Activated T-helper 1 cell treated with Interleukin-2 at 50 U/mL for 16 hours (primary cell): Measurements from ENCODE around the gene AATF.
"Not testable (repeated sequence)": the region's sequence is repeated elsewhere in the genome, so short reads cannot be mapped to it uniquely, and the experiment has no call there.

Source experiments
- DNase-seq: peaks from one replicate; pipeline ENCODE4 v3.0.0-alpha.2; 2020; ENCODE audit warnings: low read depth

AATF gene

DNA sequence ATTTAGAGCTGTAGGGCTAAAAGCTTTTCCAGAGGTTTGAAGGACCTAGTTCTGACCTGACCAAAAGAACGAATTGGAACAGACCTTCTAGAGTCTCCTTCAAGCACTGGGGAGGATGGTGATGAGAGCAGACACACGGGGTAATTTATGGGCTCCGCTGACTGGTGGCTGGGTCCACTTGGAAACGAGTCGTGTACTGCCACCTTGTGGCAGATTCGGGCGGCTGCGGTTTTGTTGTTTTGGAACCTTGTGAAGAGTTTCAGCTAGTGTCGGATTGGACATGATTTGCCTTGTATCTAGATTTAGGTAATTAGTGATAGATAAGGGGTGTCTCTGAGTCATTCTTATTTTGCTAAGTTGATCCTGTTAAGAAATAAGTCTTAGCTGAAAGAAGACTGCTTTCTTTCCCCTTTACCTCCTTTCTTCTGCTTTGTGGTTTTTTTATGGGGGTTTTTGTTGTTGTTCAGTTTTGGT, 98.9 kb downstream of the AATF start:
- DNase-seq, result peak; percentile 58

DNA sequence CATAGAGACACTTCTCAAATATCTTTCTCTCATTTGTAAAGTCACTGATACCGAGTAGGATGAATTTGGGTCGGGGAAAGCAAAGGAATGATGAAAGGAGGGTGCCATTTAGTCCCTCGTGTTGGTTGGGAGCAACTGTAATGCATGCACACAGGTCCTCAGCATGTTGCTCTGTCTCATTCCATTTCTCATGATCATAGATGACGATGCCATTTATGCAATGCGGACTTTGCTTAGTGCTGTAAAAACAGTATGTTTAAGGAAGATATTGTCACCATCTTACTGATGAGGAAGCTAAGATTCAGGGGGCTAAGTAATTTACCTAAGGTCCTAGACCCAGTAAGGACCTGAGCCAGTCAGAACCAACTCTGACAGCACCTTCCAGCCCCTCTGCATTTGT, 100.1 kb downstream of the AATF start:
- DNase-seq, result no peak

DNA sequence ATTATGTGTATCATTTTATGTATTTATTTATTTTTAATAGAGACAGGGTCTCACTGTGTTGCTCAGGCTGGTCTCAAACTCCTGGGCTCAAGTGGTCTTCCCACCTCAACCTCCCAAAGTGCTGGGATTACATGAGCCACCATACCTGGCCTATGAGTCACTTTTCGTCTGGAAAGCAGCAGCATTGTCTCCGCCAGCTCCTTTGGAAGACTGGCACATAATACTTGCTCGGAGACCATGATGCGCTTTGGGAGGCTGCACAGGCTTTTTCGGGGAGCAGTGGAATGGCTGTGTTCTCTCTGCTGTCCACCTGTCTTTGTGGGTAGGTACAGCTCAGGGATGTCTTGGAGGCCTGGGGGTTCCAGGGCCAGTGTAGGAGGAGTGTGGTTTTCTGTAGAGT, 102.2 kb downstream of the AATF start:
- no peak for DNase-seq

DNA sequence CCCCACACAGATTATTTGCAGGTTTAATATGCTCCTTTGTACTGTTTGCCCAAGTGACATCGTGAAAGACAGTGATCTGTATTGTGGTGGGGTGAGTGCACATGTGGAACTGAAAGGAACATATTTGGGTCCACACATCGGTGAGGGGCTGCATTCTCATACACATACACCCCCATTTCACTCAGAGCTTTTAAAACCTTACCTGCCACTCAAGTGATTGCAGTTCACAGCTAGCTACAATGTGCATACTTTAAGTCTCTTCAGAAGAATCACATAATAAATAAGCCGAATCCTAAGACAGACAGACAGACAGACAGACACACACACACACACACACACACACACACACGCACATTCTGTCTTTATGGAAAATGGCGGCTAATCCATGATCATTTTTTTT, 102.6 kb downstream of the AATF start:
- DNase-seq, result no peak

DNA sequence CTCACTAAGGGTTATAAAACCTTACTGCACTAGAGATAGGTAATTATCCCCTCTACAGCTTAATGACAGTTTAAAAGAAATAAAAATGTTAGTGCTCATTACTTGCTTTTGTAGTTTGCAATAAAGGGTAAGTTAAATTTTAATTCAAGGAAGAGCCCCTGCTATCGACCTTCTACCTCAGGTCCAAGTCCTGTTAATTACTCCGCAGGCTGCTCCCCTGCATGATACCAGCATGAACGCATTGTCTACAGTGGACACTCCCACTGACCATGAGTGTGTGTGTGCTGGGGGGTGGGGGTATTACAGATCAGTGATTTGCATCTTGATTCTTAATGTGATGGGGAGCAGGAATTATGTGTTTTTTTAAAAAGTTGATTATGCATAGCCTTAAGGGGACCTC, 103.1 kb downstream of the AATF start:
- no peak for DNase-seq

DNA sequence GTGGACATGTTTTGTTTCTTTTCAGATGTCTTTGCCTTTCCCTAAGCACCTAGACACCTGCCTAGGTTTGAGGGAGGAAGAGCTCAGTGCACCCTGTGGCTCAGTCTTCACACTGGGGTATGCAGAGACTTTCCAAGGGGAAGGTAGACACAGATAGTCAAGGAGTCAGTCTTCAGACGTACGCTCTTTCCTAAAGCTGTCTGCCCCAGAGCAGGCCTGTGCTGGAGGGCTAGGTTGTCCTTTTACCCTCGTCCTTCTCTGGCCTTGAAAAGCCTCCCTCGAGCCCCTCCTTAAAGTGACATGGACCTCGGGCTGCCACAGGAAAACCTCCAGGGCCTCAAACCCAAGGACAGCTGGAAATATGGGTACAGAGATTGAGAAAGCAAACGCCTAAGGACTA, 103.7 kb downstream of the AATF start:
- no peak for DNase-seq

DNA sequence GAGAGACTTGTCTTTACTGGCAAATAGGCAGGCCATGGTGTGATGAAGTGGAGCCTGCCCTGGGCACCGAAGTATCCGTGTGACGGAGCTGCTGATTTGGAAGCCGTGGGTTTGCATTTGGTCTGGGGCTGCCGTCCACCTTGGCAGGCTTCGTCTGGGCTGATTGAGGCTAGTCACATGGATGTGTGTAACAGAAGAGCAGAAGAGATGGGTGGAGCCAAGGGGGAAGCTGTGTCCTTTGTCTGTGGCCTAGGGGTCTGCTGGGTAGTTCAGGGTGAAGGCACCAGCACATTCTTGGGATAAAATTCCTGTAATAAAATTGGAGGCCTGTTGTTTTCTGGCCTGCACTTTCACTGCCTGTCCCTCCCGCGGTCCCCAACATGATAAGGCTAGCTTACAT, 106.1 kb downstream of the AATF start:
- DNase-seq, result no peak

DNA sequence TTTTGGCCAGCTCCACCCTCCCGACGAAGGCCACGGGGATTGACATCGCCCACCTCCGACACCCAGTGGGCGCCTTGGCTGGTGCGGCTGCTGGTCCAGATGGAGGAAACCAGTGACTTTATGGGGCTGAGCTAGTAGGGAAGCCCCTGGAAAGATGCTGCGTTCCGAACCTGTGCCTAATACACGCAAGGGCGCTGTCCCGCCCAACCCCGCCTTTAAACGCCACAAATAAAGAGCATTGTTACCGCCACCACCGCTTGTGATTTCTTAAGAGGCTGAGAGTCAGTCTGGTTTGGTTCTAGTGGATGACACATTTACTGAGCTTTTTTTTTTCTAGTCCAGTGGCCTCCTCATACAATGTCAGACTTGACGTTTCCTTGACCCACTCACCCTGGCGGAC, 107.9 kb downstream of the AATF start:
- no peak for DNase-seq

DNA sequence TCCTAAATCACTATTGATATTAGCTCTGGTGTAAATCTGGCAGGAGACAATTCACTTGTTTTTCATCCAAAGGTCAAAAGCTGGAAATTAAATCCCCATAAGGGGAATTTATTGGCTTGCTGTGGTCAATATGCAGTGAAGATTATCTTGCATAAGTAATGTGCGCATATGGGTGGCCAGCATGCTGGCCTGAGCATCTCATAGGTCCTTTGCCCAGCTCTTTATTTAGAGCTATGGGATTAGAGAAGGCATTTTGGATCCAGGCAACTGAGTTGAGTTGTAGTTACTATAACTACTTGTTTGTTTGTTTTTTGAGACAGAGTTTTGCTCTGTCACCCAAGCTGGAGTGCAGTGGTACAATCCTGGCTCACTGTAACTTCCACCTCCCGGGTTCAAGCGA, 110.7 kb downstream of the AATF start:
- DNase-seq, result no peak

DNA sequence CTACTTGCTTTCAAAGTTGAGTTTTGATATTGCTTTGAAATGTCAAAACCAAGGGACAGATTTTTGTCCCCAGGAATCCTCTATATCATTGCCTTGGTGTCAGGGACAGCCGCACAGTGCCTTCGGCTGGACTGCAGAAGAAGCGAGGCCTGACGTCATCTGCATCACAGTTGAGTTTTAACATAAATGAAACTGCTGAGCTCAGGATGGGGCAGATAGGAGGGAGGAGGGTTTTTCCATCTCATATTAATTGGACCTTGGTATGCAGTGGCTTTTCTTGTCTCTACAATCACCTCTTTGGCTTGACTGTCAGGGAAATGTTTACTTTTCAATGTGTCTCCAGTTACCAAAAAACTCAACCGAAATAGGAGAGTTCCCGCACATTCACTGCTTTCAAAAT, 111.3 kb downstream of the AATF start:
- no peak for DNase-seq

DNA sequence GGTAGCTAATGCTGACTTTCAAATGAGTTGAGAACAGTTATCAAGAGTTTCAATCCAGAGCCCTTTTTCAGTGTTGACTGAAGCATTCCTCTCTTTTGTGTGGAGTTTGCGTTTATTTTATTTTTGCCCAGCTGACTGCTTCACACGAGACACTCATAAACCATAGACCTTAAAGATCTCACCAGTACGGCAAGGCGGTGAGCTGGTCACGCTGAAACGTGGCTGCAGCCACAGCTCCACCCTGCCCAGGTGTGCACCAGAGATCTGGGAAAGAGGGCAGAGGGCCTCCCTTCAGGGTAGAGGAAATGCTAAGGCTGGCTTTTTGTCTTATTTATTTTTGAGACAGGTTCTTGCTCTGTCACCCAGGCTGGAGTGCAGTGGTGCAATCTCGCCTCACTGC, 112.2 kb downstream of the AATF start:
- no peak for DNase-seq

DNA sequence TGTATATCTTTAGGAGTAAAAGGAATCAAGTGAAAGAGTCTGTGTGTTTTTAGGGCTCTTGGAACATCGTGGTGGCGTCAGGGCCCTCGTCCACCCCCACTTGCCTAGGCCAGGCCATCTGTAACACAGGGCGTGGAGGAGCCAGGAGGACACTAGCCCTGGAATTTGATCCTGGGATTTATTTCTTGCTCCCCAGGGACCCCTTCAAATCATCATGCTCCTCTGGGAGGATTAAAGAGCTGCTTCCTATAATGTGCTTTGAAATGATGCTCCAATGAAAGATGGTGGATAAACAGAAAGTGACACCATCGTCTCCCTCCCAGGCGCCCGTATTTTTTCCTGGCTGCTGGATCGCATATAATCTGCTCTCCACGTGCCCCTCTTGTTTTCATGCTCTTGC, 113.3 kb downstream of the AATF start:
- DNase-seq, result no peak

DNA sequence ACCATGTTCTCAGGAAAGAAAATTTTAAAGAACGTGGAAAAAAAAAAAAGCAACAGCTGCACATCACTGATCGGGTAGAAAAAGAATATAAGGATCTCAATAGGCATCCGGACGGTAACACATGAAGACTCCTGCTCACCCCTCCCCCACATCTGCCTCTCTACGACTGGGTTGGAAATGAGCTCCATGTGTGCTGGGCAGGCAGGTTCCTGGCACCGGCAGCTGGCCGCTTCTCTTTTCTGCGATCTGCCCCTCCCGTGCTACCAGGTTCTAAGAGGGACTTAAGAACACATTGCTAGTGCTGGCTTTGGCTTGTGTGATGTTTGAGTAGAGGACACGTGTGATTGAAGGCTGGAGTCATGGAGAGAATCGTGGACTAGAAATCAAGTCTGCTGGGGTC, 115.5 kb downstream of the AATF start:
- DNase-seq, result no peak

DNA sequence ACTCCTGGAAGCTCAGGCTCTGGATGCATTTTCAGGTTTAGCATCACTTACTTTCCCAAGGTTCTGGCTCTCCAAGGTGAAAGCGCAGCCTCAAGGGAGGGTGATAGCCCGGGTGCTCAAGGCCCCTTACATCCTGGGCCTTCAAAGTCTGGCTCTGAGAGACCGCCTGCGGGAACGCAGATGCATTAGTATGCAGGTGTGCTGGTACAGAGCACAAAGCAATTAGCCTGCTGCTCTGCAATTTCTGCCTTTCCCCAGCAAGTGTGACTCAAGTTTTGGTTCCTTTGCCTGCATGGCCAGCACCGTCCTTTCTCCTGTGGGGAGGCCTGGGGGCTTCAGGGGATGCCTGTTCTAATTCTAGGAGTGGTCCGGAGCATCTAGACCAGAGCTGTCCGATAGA, 116.2 kb downstream of the AATF start:
- DNase-seq, result no peak

DNA sequence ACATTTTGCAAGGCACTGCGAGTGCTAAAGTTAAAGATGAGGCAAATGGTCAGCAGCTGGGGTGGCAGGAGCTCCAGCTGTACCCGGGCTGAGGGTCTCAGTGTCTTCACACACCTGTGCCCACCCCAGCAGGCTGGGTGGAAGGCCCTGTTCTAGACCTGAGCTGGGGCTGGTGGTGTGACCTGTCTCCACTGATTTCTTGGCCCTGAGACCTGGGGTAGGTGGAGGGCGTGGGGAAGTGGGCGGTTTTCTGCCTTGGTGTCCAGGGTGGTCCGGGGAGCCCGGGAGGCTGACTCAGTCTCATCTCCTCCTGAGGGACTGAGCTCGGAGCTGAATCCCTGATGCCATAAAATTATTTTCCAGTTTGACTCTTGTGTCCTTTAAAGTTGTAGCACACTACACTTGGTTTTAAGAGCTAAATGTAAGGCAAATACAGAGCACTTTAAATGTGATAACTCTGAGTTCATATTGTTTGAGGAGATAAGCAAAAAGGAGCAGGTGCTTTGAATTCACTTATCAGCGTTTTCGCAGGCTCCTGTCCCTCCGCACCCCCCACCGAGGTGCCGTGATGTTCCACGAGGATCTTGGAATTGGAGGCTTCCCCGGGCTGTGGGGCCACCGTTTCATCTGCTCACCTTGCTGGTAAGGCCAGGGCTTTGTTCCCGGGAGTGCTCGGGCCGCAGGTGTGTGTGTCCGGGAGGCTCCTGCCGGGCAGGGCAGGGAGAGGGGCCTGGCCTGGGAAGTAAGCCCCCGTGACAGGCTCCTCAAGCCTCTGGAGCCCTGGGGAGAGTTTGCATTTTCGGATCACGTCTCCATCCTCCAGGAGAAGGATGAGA, 117.0 kb downstream of the AATF start:
- DNase-seq, result no peak

DNA sequence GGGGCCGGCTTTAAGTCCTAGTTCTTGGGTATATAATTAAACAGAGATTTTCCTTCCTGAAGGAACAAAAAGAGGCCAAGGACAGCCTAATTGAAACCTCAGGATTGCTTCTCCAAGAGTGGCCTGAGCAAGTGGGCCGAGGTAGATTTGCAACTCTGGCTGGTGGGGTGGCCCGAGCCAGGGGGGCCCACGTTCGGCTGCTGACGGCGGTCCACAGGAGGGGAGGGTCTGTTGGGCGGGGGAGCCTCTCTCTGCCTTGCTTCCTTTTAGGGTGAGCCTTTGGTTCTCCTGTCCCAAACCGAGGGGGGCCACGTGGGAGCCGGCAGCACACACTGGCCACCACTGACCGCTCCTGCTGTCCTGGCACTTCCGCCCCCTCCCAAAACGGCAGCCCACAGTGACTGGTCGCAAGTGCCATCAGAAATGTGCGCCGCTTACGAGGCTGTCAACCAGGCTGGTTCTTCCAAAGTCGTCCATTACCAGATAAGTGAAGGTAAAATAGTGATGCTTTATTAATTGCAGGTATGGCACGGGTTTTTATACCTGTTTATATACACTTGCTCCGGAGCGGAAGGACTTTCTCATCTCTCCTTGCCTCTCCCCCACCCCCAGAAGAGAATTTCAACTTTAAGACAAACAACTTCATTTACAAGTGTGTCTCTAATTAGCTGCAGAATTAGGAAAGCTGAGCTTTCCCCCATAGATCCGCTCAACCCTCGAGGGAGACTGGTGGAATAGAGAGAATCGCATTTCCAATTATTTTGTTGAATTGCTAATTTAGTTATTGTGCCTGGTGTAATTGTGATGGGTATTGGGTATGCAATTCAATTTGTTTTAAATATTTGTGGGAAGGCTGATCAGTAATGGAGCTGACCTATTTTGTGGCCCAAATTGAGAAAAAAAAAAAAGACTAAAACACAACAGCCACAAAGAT, 117.8 kb downstream of the AATF start:
- DNase-seq, result no peak

DNA sequence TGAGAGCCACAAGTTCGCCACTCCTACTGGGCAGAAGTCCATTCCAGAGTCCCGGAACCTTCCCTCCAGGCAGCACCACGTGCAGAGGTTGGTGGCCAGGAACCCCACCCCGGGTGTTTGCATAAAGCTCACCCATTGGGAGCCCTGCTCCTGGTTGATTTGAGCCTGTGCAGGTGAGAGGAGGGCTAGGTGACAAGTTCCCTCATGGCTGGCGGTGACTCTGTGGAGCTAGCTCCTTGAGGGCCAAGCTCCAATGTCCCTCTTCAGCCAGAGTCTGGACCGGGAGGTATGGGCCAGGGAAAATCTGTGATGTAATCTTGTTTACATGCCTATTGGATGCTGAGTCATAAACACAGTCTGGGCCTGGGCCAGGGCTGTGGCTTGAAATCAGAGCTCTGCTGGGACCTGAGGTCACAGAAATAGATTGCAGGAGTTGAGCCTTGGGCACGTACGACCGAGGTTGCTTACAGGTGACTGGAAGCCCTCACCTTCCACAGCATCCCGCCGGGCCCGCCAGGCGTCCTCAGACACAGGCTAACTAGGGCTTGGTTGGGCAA, 118.9 kb downstream of the AATF start:
- DNase-seq, result no peak

DNA sequence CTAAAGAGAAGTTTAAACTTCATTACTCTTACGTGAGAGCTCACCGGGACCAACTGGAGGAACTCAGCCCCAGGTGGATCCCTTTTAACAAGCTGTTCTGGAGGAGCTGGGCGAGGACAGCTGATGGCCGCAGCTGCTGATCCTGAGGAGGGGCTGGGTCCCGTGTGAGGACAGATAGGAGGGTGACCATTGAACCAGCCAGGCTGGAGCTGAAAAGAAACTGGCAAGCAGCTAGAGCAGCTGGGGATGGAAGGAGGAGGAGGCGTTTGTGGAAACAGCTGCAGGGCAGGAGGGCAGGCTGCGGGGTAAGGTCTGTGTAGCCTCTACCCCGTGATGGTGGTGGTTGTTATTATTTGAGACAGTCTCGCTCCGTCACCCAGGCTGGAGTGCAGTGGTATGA, 119.5 kb downstream of the AATF start:
- no peak for DNase-seq

DNA sequence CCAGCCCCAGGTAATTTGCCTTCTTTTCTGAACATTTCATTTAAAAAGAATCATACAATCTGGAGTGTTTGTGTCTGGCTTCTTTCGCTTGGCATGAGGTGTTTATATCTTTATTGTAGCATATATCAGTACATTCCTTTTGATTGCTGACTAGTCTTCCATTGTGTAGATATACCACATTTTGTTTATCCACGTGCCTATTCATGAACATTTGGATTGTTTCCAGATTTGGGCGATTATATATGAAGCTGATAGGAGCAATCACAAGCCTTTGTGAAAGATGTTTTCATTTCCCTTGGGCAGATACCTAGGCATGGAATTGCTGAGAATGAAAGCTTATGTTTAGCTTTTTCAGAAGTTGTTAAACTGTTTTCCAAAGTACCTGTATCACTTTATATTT, 120.3 kb downstream of the AATF start:
- no peak for DNase-seq

DNA sequence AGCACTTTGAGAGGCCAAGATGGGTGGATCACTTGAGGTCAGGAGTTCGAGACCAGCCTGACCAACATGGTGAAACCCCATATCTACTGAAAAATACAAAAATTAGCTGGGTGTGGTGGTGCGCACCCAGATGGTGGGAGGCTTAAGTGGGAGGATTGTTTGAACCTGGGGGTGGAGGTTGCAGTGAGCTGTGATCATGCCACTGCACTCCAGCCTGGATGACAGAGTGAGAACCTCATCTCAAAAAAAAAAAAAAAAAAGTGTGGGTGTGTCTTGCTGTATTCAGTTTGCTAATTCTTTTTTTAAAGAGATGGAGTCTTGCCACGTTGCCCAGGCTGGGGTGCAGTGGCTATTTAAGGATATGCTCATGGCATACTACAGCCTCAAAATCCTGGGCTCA, 124.7 kb downstream of the AATF start:
- DNase-seq, result not testable (repeated sequence)

DNA sequence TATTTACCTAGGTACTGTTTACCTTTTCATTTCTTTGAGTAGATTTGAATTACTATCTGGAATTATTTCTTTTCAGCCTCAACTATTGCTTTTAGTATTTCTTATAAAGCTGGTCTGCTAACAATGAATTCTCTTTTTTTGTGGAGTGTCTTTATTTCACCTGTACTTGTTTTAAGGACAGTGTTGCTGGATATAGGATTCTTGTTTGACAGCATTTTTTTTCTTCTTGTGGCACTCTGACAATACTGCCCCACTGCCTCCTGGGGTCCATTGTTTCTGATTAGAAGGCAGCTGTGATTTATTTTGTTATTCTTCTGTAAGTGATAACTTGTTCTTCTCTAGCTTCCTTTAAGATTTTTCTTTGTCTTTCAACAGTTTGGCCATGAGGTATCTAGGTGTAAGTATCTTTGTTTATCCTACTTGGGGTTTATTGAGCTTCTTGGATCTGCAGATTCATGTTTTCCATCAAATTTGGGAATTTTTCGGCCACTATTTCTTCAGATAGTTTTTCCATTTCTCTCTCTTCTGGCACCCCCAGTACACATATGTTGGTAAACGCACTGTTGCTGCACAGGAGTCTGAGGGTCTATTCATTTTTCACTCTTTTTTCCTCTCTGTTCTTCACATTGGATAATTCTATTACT, 130.4 kb downstream of the AATF start:
- no peak for DNase-seq

DNA sequence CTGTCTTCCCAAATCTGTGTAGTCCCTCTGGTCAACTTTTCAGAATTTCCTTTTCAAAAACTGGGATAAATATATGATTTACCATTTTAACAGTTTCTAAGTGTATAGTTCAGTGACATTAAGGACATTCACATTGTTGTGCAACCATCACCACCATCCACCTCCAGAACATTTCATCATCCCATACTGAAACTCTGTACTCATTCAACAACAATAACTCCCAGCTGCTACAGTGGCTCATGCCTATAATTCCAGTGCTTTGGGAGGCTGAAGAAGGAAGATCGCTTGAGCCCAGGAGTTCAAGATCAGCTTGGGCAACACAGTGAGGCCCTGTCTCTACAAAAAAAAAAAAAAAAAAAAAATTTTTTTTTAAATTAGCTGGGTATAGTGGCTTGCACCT, 131.0 kb downstream of the AATF start:
- DNase-seq, result no peak
